Gastroesophageal sphincter (tissue), 4 donors: ENCODE data around the gene SULT1A1. TPM values are rescaled to one million over a fixed set of nuclear protein-coding genes. Genes with fewer than 3 reads are reported as not detected.
A peak's percentile ranks its signal among the peaks of the same experiment; 100 is the strongest.

ENCODE experiments used
- ATAC-seq: fragments of 150-250 bp; one replicate; pipeline ENCODE4 v1.9.1; 2016; ENCODE audit warnings: mild to moderate bottlenecking, moderate library complexity
- H3K27ac ChIP-seq, 4 donors: fragments of 200-600 bp; sonication (generic) in 3 of 4; 1 replicate in 3 of 4; 2 replicates in 1 of 4; pipeline ENCODE4 v1.5.1; 2016 to 2019
- H3K27me3 ChIP-seq: fragments of 200-600 bp; sonication (generic); one replicate; pipeline ENCODE4 v1.5.1; 2019
- H3K36me3 ChIP-seq, 2 donors: fragments of 200-600 bp; sonication (generic); one replicate each; pipeline ENCODE4 v1.5.1; 2019; ENCODE audit warnings: control low read depth in 1 of 2
- H3K4me1 ChIP-seq, 3 donors: fragments of 200-600 bp; sonication (generic); 1 replicate in 2 of 3; 2 replicates in 1 of 3; pipeline ENCODE4 v1.5.1; 2016 to 2019; ENCODE audit warnings: control low read depth in 2 of 3
- H3K4me3 ChIP-seq, 2 donors: fragments of 200-600 bp; sonication (generic); one replicate each; pipeline ENCODE4 v1.5.1; 2019; ENCODE audit warnings: mild to moderate bottlenecking in 1 of 2, moderate library complexity in 1 of 2
- H3K9me3 ChIP-seq, 3 donors: fragments of 200-600 bp; sonication (generic); one replicate each; pipeline ENCODE4 v1.5.1; 2017 to 2019; ENCODE audit warnings: control low read depth in 2 of 3
- EP300 ChIP-seq: sonication (generic); formaldehyde crosslinking; IDR thresholded peaks from one replicate; pipeline ENCODE4 v1.6.1; 2017; ENCODE audit warnings: antibody characterized with exemption, mild to moderate bottlenecking
- POLR2A ChIP-seq, 2 donors: fragments of 450-650 bp; IDR thresholded peaks; one replicate each; pipeline ENCODE4 v1.6.1; 2017; ENCODE audit warnings: antibody characterized with exemption in 2 of 2, mild to moderate bottlenecking in 2 of 2, moderate library complexity in 1 of 2
- POLR2AphosphoS5 ChIP-seq: sonication (generic); formaldehyde crosslinking; IDR thresholded peaks from one replicate; pipeline ENCODE4 v1.6.1; 2017; ENCODE audit warnings: antibody characterized with exemption
- WGBS, 2 donors: methylation state at CpG; one replicate each; pipeline ENCODE4 v1.1.5; 2018; ENCODE audit warnings: low coverage in 1 of 2; 5-methylcytosine and 5-hydroxymethylcytosine counted together
- total RNA-seq, 4 donors: library from RNA; depleted of rRNA; stranded (reverse); fragments of >200 nt; gene quantifications; one replicate each; pipeline ENCODE4 v1.1.0, GENCODE V29; 2016
- TF ChIP-seq, protein P1 (sequence below), 4 experiments: fragments of 200-600 bp in 2 of 4; fragments of 450-650 bp in 2 of 4; sonication (generic) in 1 of 4; IDR thresholded peaks; one replicate each; pipeline ENCODE4 v1.5.1; 2017 to 2019; ENCODE audit warnings: antibody characterized with exemption in 4 of 4, mild to moderate bottlenecking in 2 of 4, moderate library complexity in 2 of 4

SULT1A1 gene
- total RNA-seq, 4 donors from 2014 or later: 3.3 to 21.1 (median 9.4) TPM

GRCh38 chr16:28575446-28576109 is 34.3 kb downstream of the SULT1A1 start:
- no peak for ATAC-seq
- WGBS, 2 donors: 87 to 93% methylated on average over 4 to 7 of the region's 8 CpGs
- Histone ChIP-seq H3K27me3 (no peaks in the 10 kb centered on the region), H3K36me3 (peaks cover 0 to 19% of the 10 kb centered on the region in 2 donors), H3K9me3 (no peaks in the 10 kb centered on the region), H3K4me3 (no peak overlapping the region), H3K27ac (no peak overlapping the region), H3K4me1 (peaks cover 0 to 27% (median 16%) of the 10 kb centered on the region in 3 donors)
- TF ChIP-seq POLR2AphosphoS5 (no peak), EP300 (no peak), POLR2A (IDR thresholded peaks at IDR 0.05) (no peak)
- TF ChIP-seq, protein P1, sequence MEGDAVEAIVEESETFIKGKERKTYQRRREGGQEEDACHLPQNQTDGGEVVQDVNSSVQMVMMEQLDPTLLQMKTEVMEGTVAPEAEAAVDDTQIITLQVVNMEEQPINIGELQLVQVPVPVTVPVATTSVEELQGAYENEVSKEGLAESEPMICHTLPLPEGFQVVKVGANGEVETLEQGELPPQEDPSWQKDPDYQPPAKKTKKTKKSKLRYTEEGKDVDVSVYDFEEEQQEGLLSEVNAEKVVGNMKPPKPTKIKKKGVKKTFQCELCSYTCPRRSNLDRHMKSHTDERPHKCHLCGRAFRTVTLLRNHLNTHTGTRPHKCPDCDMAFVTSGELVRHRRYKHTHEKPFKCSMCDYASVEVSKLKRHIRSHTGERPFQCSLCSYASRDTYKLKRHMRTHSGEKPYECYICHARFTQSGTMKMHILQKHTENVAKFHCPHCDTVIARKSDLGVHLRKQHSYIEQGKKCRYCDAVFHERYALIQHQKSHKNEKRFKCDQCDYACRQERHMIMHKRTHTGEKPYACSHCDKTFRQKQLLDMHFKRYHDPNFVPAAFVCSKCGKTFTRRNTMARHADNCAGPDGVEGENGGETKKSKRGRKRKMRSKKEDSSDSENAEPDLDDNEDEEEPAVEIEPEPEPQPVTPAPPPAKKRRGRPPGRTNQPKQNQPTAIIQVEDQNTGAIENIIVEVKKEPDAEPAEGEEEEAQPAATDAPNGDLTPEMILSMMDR (IDR thresholded peaks at IDR 0.05): no peak

- no peaks in the 10 kb centered on the region for H3K27me3 ChIP-seq
- 100% methylated on average over 1 to 2 of the region's 2 CpGs for WGBS, 2 donors
- H3K9me3 ChIP-seq: no peaks in the 10 kb centered on the region
- H3K4me3 ChIP-seq: no peak overlapping the region
- H3K36me3 ChIP-seq: peaks cover 0 to 12% of the 10 kb centered on the region in 2 donors
- no peak overlapping the region for H3K27ac ChIP-seq
- ATAC-seq: no peak
- TF ChIP-seq, protein P1 (IDR thresholded peaks at IDR 0.05): no peak
- no peak for TF ChIP-seq EP300
- no peak for TF ChIP-seq POLR2A (IDR thresholded peaks at IDR 0.05)
- no peak for TF ChIP-seq POLR2AphosphoS5
- H3K4me1 ChIP-seq: peaks cover 0 to 27% (median 16%) of the 10 kb centered on the region in 3 donors
These were observed 34.9 kb downstream of the SULT1A1 start for GRCh38 chr16:28574925-28575324.

DNA sequence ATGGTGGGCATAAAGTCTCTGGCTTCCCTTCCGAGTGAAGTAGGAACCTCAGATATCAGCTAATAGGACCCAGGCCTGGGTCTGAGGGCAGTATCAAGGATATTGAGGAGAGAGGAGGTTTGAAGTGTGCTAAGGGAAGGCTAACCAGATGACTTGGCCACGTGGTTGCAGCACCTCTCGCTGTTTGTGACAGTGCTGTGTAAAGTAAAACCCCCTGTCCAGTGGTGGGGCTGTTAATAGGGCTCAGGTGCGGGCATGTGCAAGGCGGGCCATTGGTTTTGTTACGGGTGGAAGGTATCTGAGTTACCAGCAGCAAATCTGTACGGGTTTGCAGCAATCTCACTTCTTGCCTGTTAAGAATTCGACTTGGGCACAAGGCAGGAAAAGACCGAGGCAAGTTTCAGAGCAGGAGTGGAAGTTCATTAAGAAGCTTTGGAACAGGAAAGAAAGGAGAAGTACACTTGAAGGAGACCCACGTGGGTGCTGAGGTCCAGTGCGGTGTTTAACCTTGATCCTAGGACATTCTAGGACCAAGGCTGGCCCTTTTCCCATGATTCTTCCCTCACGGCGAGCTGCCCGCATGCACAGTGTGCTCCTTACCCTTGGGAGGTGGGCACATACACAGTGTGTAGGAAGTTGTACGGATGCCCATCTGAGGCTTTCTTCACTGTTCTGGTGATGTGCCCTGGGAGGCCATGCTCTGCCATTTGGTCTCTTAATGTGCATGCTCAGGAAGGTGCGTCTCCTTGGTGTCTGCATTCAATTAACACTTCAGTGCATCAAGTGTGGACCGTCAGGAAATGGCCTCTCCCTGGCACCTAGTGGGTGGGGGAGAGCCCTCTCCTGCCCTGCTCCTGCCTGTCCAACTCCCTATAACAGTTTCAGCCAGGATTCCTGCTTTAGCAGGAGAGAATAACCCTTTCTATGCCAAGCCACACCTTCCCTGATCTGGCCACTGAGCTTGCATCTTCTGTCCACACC is 35.8 kb downstream of the SULT1A1 start:
- WGBS, 2 donors: 80 to 82% methylated on average over 12 to 15 of the region's 17 CpGs
- TF ChIP-seq, protein P1 (IDR thresholded peaks at IDR 0.05): no peak
- TF ChIP-seq POLR2A (IDR thresholded peaks at IDR 0.05) (no peak), POLR2AphosphoS5 (no peak), EP300 (no peak)
- peak overlapping the region in 1 of 4 donors; percentile 53 for H3K27ac ChIP-seq
- H3K27me3 ChIP-seq: no peaks in the 10 kb centered on the region
- H3K4me3 ChIP-seq: no peak overlapping the region
- H3K36me3 ChIP-seq: peaks cover 0 to 5% of the 10 kb centered on the region in 2 donors
- H3K4me1 ChIP-seq: peaks cover 0 to 27% (median 16%) of the 10 kb centered on the region in 3 donors
- ATAC-seq: no peak
- no peaks in the 10 kb centered on the region for H3K9me3 ChIP-seq

GRCh38 chr16:28572696-28573510 is 36.9 kb downstream of the SULT1A1 start:
- no peaks in the 10 kb centered on the region for H3K9me3 ChIP-seq
- peak; percentile 82 for ATAC-seq
- 3 to 25% methylated on average over 9 to 15 of the region's 15 CpGs for WGBS, 2 donors
- no peaks in the 10 kb centered on the region for H3K27me3 ChIP-seq
- H3K27ac ChIP-seq: peak overlapping the region in 3 of 4 donors; percentile 25 to 69 (median 53)
- peak overlapping the region in 1 of 2 donors; percentile 8 for H3K4me3 ChIP-seq
- H3K4me1 ChIP-seq: peaks cover 0 to 27% (median 16%) of the 10 kb centered on the region in 3 donors
- TF ChIP-seq POLR2A (IDR thresholded peaks at IDR 0.05): no peak
- TF ChIP-seq, protein P1 (IDR thresholded peaks at IDR 0.05): no peak
- TF ChIP-seq POLR2AphosphoS5: no peak
- TF ChIP-seq EP300: no peak
- no peaks in the 10 kb centered on the region for H3K36me3 ChIP-seq
